ENCODE data around the gene CDC25B. TPM values are rescaled to one million over a fixed set of nuclear protein-coding genes. Genes with fewer than 3 reads are reported as not detected.

CDC25B gene
- total RNA-seq, 1 donor = 25.2 TPM

GRCh38 chr20:3758566-3758965, 37.5 kb upstream of the CDC25B start:
- Histone ChIP-seq H3K4me1 (ENCODE audit: insufficient read depth, low read length) (peaks cover 16% of the 10 kb centered on the region), H3K9me3 (ENCODE audit: low read depth, low read length) (no peaks in the 10 kb centered on the region), H3K27me3 (ENCODE audit: insufficient read depth, low read length) (no peaks in the 10 kb centered on the region), H3K4me3 (ENCODE audit: low read length) (no peak overlapping the region)

GRCh38 chr20:3759316-3759823, 36.7 kb upstream of the CDC25B start:
- no peak overlapping the region for H3K4me3 ChIP-seq (ENCODE audit: low read length)
- H3K4me1 ChIP-seq (ENCODE audit: insufficient read depth, low read length) = peaks cover 24% of the 10 kb centered on the region
- H3K9me3 ChIP-seq (ENCODE audit: low read depth, low read length) = no peaks in the 10 kb centered on the region
- H3K27me3 ChIP-seq (ENCODE audit: insufficient read depth, low read length) = no peaks in the 10 kb centered on the region

GRCh38 chr20:3759884-3760283, 36.2 kb upstream of the CDC25B start:
- H3K9me3 ChIP-seq (ENCODE audit: low read depth, low read length) = no peaks in the 10 kb centered on the region
- H3K4me3 ChIP-seq (ENCODE audit: low read length) = no peak overlapping the region
- peaks cover 29% of the 10 kb centered on the region for H3K4me1 ChIP-seq (ENCODE audit: insufficient read depth, low read length)
- H3K27me3 ChIP-seq (ENCODE audit: insufficient read depth, low read length) = no peaks in the 10 kb centered on the region

- Histone ChIP-seq H3K9me3 (ENCODE audit: low read depth, low read length) (no peaks in the 10 kb centered on the region), H3K27me3 (ENCODE audit: insufficient read depth, low read length) (no peaks in the 10 kb centered on the region), H3K4me1 (ENCODE audit: insufficient read depth, low read length) (peaks cover 38% of the 10 kb centered on the region), H3K4me3 (ENCODE audit: low read length) (no peak overlapping the region)
Observed at GRCh38 chr20:3760655-3761348, 35.3 kb upstream of the CDC25B start.

- peaks cover 47% of the 10 kb centered on the region for H3K4me1 ChIP-seq (ENCODE audit: insufficient read depth, low read length)
- H3K4me3 ChIP-seq (ENCODE audit: low read length) = no peak overlapping the region
- H3K9me3 ChIP-seq (ENCODE audit: low read depth, low read length) = no peaks in the 10 kb centered on the region
- no peaks in the 10 kb centered on the region for H3K27me3 ChIP-seq (ENCODE audit: insufficient read depth, low read length)
Observed at GRCh38 chr20:3763671-3764601, 32.2 kb upstream of the CDC25B start.

- no peak overlapping the region for H3K4me3 ChIP-seq (ENCODE audit: low read length)
- no peaks in the 10 kb centered on the region for H3K27me3 ChIP-seq (ENCODE audit: insufficient read depth, low read length)
- H3K4me1 ChIP-seq (ENCODE audit: insufficient read depth, low read length) = peaks cover 50% of the 10 kb centered on the region
- H3K9me3 ChIP-seq (ENCODE audit: low read depth, low read length) = no peaks in the 10 kb centered on the region
Observed at GRCh38 chr20:3764659-3765058, 31.5 kb upstream of the CDC25B start.

GRCh38 chr20:3765171-3765882, 30.8 kb upstream of the CDC25B start:
- H3K9me3 ChIP-seq (ENCODE audit: low read depth, low read length) = no peaks in the 10 kb centered on the region
- H3K27me3 ChIP-seq (ENCODE audit: insufficient read depth, low read length) = no peaks in the 10 kb centered on the region
- peaks cover 50% of the 10 kb centered on the region for H3K4me1 ChIP-seq (ENCODE audit: insufficient read depth, low read length)
- no peak overlapping the region for H3K4me3 ChIP-seq (ENCODE audit: low read length)

GRCh38 chr20:3766422-3767109, 29.5 kb upstream of the CDC25B start:
- H3K4me3 ChIP-seq (ENCODE audit: low read length) = peak overlapping the region; percentile 70
- no peaks in the 10 kb centered on the region for H3K9me3 ChIP-seq (ENCODE audit: low read depth, low read length)
- peaks cover 50% of the 10 kb centered on the region for H3K4me1 ChIP-seq (ENCODE audit: insufficient read depth, low read length)
- H3K27me3 ChIP-seq (ENCODE audit: insufficient read depth, low read length) = no peaks in the 10 kb centered on the region

- Histone ChIP-seq H3K27me3 (ENCODE audit: insufficient read depth, low read length) (no peaks in the 10 kb centered on the region), H3K4me3 (ENCODE audit: low read length) (peak overlapping the region; percentile 70), H3K9me3 (ENCODE audit: low read depth, low read length) (no peaks in the 10 kb centered on the region), H3K4me1 (ENCODE audit: insufficient read depth, low read length) (peaks cover 50% of the 10 kb centered on the region)
Observed at GRCh38 chr20:3767110-3767426, 29.0 kb upstream of the CDC25B start.

GRCh38 chr20:3767427-3768341, 28.4 kb upstream of the CDC25B start, which contains the start of gene ADISSP:
Gene ADISSP (minus strand): TSS chr20:3767753. CDS start chr20:3760100, 7,653 bp downstream.
- H3K4me3 ChIP-seq (ENCODE audit: low read length) = peak within 1 kb of the TSS; percentile 70
- H3K4me1 ChIP-seq (ENCODE audit: insufficient read depth, low read length) = peaks cover 50% of the 10 kb centered on the region
- H3K9me3 ChIP-seq (ENCODE audit: low read depth, low read length) = no peaks in the 10 kb centered on the region
- H3K27me3 ChIP-seq (ENCODE audit: insufficient read depth, low read length) = no peaks in the 10 kb centered on the region

- peaks cover 50% of the 10 kb centered on the region for H3K4me1 ChIP-seq (ENCODE audit: insufficient read depth, low read length)
Observed at GRCh38 chr20:3768342-3769130, 27.6 kb upstream of the CDC25B start.

GRCh38 chr20:3771552-3772058, 24.5 kb upstream of the CDC25B start:
- no peak overlapping the region for H3K4me3 ChIP-seq (ENCODE audit: low read length)
- H3K4me1 ChIP-seq (ENCODE audit: insufficient read depth, low read length) = peaks cover 19% of the 10 kb centered on the region
- no peaks in the 10 kb centered on the region for H3K9me3 ChIP-seq (ENCODE audit: low read depth, low read length)
- H3K27me3 ChIP-seq (ENCODE audit: insufficient read depth, low read length) = no peaks in the 10 kb centered on the region

More at GRCh38 chr20:3768342-3769130, 27.6 kb upstream of the CDC25B start:
- peak overlapping the region; percentile 70 for H3K4me3 ChIP-seq (ENCODE audit: low read length)
- no peaks in the 10 kb centered on the region for H3K27me3 ChIP-seq (ENCODE audit: insufficient read depth, low read length)
- no peaks in the 10 kb centered on the region for H3K9me3 ChIP-seq (ENCODE audit: low read depth, low read length)
